SK-N-SH (cell line): Measurements from ENCODE around the gene A1BG.

Source experiments
- EP300 ChIP-seq, 2 experiments: IDR thresholded peaks; 2 replicates each; pipeline versions ENCODE4 v1.4.0 to v1.6.1; 2012; ENCODE audit warnings: borderline replicate concordance in 1 of 2, low read depth in 1 of 2, low read length in 1 of 2
- GABPA ChIP-seq: IDR thresholded peaks from 2 replicates; pipeline ENCODE4 v1.4.0; 2012; ENCODE audit warnings: low read depth, mild to moderate bottlenecking
- JUND ChIP-seq: IDR thresholded peaks from 2 replicates; pipeline ENCODE4 v1.4.0; 2012
- MXI1 ChIP-seq: IDR thresholded peaks from 2 replicates; pipeline ENCODE4 v1.6.1; 2012; ENCODE audit warnings: mild to moderate bottlenecking, low read depth, low read length, improper control_type of control experiment
- NRF1 ChIP-seq: IDR thresholded peaks from 2 replicates; pipeline ENCODE4 v1.6.1; 2012; ENCODE audit warnings: low read depth, mild to moderate bottlenecking, low read length
- POLR2AphosphoS5 ChIP-seq: IDR thresholded peaks from 2 replicates; pipeline ENCODE4 v1.6.1; 2012; ENCODE audit warnings: low read depth, low read length
- RAD21 ChIP-seq: IDR thresholded peaks from 2 replicates; pipeline ENCODE4 v1.6.1; 2012; ENCODE audit warnings: mild to moderate bottlenecking, low read length
- SIN3A ChIP-seq: IDR thresholded peaks from 2 replicates; pipeline ENCODE4 v1.6.1; 2012; ENCODE audit warnings: low read depth, mild to moderate bottlenecking, low read length, moderate library complexity, borderline replicate concordance
- TAF1 ChIP-seq: IDR thresholded peaks from 2 replicates; pipeline ENCODE4 v1.6.1; 2012; ENCODE audit warnings: low read depth, mild to moderate bottlenecking, low read length, moderate library complexity, borderline replicate concordance
- TEAD4 ChIP-seq: IDR thresholded peaks from 2 replicates; pipeline ENCODE4 v1.4.0; 2012; ENCODE audit warnings: mild to moderate bottlenecking, borderline replicate concordance; ENCODE audit not compliant: insufficient read depth
- TF ChIP-seq, protein P1 (sequence below): fragments of 200-600 bp; sonication (generic); IDR thresholded peaks from 2 replicates; pipeline ENCODE4 v1.6.1; 2017; ENCODE audit warnings: antibody characterized with exemption, mild to moderate bottlenecking, moderate library complexity
- TF ChIP-seq, protein P2 (sequence below): IDR thresholded peaks from 2 replicates; pipeline ENCODE4; 2012
- TF ChIP-seq, protein P3 (sequence below): IDR thresholded peaks from 2 replicates; pipeline ENCODE4 v1.4.0; 2012; ENCODE audit warnings: low read depth

DNA sequence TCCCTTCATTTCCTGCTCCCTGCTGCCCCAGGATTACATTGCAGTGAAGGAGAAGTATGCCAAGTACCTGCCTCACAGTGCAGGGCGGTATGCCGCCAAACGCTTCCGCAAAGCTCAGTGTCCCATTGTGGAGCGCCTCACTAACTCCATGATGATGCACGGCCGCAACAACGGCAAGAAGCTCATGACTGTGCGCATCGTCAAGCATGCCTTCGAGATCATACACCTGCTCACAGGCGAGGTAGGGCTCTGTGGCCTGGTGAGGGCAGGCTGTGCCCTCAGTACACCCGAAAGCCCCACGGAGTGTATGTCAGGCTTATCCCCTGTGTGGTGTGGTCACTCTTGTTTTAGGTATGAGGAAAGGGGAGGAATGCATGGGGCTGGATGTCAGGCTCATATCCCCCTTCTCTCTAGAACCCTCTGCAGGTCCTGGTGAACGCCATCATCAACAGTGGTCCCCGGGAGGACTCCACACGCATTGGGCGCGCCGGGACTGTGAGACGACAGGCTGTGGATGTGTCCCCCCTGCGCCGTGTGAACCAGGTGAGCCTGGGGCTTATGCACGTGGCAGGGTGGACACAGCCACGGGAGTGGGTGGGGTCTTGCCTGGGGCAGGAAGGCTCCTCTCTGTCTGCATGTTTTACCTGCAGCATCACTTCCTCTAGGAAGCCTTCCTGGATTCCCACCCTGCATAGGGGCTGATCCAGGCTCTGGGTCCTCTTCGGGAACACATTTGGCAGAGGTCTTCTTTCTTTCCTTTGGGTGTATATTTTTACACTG is 39.8 kb upstream of the A1BG start:
- no peak; the same call in 1 of the 2 replicates for TF ChIP-seq POLR2AphosphoS5
- TF ChIP-seq JUND = no peak
- TF ChIP-seq, protein P1, sequence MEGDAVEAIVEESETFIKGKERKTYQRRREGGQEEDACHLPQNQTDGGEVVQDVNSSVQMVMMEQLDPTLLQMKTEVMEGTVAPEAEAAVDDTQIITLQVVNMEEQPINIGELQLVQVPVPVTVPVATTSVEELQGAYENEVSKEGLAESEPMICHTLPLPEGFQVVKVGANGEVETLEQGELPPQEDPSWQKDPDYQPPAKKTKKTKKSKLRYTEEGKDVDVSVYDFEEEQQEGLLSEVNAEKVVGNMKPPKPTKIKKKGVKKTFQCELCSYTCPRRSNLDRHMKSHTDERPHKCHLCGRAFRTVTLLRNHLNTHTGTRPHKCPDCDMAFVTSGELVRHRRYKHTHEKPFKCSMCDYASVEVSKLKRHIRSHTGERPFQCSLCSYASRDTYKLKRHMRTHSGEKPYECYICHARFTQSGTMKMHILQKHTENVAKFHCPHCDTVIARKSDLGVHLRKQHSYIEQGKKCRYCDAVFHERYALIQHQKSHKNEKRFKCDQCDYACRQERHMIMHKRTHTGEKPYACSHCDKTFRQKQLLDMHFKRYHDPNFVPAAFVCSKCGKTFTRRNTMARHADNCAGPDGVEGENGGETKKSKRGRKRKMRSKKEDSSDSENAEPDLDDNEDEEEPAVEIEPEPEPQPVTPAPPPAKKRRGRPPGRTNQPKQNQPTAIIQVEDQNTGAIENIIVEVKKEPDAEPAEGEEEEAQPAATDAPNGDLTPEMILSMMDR = no peak
- no peak for TF ChIP-seq MXI1
- no peak for TF ChIP-seq TEAD4
- TF ChIP-seq, protein P2, sequence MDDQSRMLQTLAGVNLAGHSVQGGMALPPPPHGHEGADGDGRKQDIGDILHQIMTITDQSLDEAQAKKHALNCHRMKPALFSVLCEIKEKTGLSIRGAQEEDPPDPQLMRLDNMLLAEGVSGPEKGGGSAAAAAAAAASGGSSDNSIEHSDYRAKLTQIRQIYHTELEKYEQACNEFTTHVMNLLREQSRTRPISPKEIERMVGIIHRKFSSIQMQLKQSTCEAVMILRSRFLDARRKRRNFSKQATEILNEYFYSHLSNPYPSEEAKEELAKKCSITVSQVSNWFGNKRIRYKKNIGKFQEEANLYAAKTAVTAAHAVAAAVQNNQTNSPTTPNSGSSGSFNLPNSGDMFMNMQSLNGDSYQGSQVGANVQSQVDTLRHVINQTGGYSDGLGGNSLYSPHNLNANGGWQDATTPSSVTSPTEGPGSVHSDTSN = no peak
- no peak for TF ChIP-seq NRF1
- TF ChIP-seq, protein P3, sequence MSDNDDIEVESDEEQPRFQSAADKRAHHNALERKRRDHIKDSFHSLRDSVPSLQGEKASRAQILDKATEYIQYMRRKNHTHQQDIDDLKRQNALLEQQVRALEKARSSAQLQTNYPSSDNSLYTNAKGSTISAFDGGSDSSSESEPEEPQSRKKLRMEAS = no peak
- no peak for TF ChIP-seq EP300 (IDR thresholded peaks at IDR 0.05; ENCODE audit: borderline replicate concordance in 1 of 2, low read depth in 1 of 2, low read length in 1 of 2)
- TF ChIP-seq RAD21 = no peak
- no peak for TF ChIP-seq TAF1
- no peak for TF ChIP-seq SIN3A
- TF ChIP-seq GABPA = no peak
